PC-9 (cell line): Measurements from ENCODE around the gene LIMA1.

Source experiments
- CTCF ChIP-seq: fragments of 200-600 bp; sonication (generic); conservative IDR thresholded peaks from 2 replicates; pipeline ENCODE4 v1.6.1; 2017; ENCODE audit warnings: mixed run types, antibody characterized with exemption, mild to moderate bottlenecking, moderate library complexity
- EZH2 ChIP-seq: fragments of 200-600 bp; sonication (generic); IDR thresholded peaks from 2 replicates; pipeline ENCODE4 v1.8.0; 2017; ENCODE audit warnings: antibody characterized with exemption, low read depth

DNA sequence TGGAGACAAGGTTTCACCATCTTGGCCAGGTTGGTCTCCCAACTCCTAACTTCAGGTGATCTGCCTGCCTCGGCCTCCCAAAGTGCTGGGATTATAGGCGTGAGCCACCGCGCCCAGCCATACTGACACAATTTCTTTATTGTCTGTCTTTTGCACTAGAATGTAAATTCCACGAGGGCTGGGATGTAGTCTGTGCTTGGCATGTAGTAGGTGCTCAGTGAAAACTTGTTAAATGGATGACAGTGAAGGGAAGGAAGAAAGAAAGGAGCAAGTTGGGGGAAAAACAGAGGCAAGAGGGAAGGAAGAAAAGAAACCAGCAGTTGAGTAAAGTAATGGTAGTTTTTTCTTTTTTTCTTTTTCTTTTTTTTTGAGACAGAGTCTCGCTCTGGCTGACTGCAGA is 53.1 kb downstream of the LIMA1 start:
- TF ChIP-seq CTCF = no peak
- no peak for TF ChIP-seq EZH2
